Omental fat pad (tissue), 4 donors: Measurements from ENCODE around the gene BTRC. TPM values are rescaled to one million over a fixed set of nuclear protein-coding genes. Genes with fewer than 3 reads are reported as not detected.

Source experiments
- ATAC-seq: fragments of 150-250 bp; one replicate; pipeline ENCODE4 v1.9.1; 2016; ENCODE audit warnings: mild to moderate bottlenecking, moderate library complexity; ENCODE audit not compliant: low FRiP score
- DNase-seq: peaks from one replicate; pipeline ENCODE4 v3.0.0-alpha.2; 2019; ENCODE audit warnings: low spot score
- total RNA-seq, 4 donors: library from RNA; depleted of rRNA; stranded (reverse); fragments of >200 nt; gene quantifications; one replicate each; pipeline ENCODE4 v1.1.0, GENCODE V29; 2016
- TF ChIP-seq, protein P1 (sequence below), 3 donors: fragments of 450-650 bp; IDR thresholded peaks; one replicate each; pipeline ENCODE4 v1.5.1; 2016 to 2017; ENCODE audit warnings: antibody characterized with exemption in 3 of 3, mild to moderate bottlenecking in 3 of 3, moderate library complexity in 2 of 3

BTRC gene
- total RNA-seq, 4 donors from 2014 or later, result 9.2 to 14.4 (median 14.0) TPM

DNA sequence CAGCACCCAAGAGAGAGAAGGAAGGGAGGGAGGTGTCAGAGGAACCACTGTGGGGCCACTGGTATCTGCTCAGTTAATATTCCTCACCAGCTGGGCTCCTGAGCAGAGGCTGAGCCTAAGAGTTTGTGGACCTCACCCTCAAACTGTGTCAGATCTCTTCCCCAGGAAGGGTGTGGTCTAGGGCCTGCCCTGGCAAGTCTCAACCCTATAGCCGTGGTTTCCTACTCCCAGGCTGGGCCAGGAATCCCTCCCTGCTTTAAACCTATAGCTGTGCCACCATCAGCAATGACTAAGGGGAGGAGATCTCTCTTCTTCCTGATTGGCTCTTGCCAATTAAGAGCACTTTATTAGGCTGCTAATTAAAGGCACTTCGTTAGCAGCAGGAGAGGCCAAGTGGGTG, 204.2 kb downstream of the BTRC start:
- DNase-seq (no peak), ATAC-seq (no peak)
- TF ChIP-seq, protein P1, sequence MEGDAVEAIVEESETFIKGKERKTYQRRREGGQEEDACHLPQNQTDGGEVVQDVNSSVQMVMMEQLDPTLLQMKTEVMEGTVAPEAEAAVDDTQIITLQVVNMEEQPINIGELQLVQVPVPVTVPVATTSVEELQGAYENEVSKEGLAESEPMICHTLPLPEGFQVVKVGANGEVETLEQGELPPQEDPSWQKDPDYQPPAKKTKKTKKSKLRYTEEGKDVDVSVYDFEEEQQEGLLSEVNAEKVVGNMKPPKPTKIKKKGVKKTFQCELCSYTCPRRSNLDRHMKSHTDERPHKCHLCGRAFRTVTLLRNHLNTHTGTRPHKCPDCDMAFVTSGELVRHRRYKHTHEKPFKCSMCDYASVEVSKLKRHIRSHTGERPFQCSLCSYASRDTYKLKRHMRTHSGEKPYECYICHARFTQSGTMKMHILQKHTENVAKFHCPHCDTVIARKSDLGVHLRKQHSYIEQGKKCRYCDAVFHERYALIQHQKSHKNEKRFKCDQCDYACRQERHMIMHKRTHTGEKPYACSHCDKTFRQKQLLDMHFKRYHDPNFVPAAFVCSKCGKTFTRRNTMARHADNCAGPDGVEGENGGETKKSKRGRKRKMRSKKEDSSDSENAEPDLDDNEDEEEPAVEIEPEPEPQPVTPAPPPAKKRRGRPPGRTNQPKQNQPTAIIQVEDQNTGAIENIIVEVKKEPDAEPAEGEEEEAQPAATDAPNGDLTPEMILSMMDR (IDR thresholded peaks at IDR 0.05), result no peak

DNA sequence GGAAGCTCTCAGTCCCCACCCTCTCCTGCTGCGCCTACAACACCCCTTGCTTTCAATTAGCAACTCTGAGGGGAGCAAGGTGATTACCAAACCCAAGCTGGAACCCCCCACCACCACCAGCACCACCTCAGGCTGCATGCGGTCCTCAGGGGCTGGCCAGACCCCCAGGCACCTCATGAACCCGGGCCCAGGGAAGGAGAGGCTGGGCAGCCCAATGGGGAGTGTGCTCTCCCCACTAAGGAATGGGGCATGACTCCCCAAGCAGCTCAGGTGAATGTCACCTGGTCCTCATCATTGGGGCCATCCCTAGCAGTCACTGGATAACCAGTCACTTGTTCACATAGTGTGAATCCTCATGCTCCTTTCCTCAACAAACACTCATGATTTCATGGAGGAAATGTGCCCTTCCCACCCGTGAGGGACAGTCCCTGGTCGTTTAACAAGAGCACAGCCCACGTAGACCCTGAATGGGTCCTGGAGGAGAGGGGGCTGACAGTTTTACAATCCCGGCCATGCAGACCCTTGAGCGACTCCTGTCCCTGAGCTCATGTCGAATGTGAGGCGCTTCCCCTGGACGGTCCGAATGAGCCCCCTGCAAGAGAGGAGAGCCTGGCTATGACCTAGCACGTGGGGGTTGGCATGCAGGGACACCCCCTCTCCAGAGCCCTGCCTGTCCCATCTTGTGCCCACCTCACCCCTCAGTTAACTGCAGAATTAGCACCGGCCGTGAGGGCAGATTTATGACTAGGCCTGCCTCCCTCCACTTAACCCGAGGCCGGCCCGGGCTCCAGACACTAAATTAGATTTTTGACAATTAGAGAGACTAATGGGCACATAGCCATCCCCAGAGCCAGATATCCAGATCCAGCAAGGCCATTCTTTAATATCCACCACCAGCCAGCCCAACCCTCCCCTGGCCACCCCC, 205.0 kb downstream of the BTRC start:
- no peak for DNase-seq
- ATAC-seq, result no peak
- TF ChIP-seq, protein P1 (IDR thresholded peaks at IDR 0.05), result no peak

- DNase-seq, result no peak
- ATAC-seq, result no peak
- TF ChIP-seq, protein P1 (IDR thresholded peaks at IDR 0.05), result no peak
Observed at GRCh38 chr10:101559596-101560297, 205.8 kb downstream of the BTRC start.

GRCh38 chr10:101560298-101561067, 206.5 kb downstream of the BTRC start:
- ATAC-seq (no peak), DNase-seq (no peak)
- TF ChIP-seq, protein P1 (IDR thresholded peaks at IDR 0.05), result no peak

DNA sequence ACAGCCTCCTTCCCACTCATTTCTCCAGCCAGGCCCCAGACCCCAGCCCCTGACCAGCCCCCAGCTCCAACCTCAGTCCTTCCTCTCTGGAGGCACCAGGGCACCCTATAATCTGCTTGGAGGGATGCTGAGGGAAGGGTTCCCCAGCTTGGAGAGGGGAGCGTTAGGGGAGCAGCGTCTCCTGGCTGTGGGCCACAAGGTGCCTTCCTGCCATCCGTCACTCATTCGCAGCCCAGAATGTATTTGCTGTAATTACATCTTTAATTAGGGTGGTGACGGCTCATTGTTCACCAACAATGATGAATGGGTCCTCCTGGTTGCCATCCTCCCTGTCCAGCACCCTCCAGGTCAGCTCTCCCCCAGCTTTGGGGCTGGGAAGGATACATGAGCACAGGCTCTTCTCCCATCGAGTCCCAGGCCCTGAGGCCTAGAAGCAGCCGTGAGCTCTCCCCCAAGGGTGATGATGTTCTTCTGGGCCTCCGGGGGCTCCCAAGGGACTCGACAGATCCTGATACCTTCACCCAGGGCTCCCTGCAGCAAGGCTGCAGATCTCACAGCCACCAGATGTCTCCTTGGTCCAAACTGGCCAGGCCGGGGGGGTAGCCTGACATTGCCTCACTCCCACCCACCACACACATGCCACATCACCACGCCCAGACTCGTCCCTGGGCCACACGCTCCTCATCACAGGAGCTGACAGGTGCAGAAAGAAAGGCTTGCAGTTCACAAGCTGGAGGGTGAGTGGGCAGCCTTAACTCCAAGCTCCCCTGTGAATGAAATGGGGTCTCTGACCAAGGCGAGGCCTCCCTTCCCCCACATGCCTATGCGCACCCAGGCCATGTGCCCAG, 207.3 kb downstream of the BTRC start:
- no peak for DNase-seq
- no peak for ATAC-seq

More for the DNA sequence above, 207.3 kb downstream of the BTRC start:
- TF ChIP-seq, protein P1 (IDR thresholded peaks at IDR 0.05), result no peak
